GM11168 (cell line): ENCODE results near the gene METTL14.

Experiments
- in situ Hi-C: fragments of 300-500 bp; cut with MboI; formaldehyde crosslinking; loops from one replicate; pipeline ENCODE4 v1.12.0; 2022; ENCODE audit warnings: low sequenced_read_pairs; ENCODE audit not compliant: unreplicated experiment

The METTL14 gene

GRCh38 chr4:118732591-118733330 is 47.6 kb downstream of the METTL14 start:
- in situ Hi-C loops, result no loop called here

GRCh38 chr4:118734491-118735205 is 49.5 kb downstream of the METTL14 start:
- in situ Hi-C loops, result no loop called here

DNA sequence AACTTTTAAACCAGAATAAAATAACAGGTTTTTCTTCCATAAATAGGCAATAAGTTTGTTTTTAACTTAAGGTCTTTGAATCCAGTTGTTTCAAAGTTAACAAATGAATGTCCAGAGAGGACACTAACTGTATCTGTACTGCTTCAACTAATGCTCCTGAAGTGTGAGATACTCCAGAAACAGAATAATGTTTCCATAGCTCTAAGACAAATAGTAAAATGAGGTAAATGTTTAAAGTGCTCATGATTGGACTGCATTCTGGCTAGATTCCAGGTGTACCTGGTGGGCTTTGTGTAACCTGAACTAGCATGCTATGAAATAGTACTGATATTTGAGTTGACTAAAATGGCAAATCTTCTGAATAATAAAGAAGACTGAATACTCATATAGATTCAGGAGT is 51.7 kb downstream of the METTL14 start:
- in situ Hi-C loops, result no loop called here

DNA sequence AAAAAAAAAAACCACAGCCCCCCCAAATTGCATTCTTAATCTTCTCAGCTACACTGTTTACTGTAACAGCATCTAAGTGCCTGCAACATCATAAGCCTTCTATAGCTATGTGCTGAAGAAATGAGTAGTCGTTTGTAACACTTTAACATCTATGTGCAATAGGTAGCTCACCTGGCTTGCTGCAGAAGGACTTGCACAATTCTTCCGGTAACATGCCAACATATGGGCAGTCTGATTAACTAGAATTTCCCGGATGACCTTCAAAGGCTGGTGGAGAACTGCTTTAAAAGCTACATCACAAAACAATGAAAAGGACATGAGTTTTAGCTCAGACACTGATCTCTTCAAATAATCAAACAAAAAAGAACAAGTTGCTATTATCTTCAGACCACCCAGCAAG is 52.9 kb downstream of the METTL14 start:
- in situ Hi-C loops, result no loop called here

DNA sequence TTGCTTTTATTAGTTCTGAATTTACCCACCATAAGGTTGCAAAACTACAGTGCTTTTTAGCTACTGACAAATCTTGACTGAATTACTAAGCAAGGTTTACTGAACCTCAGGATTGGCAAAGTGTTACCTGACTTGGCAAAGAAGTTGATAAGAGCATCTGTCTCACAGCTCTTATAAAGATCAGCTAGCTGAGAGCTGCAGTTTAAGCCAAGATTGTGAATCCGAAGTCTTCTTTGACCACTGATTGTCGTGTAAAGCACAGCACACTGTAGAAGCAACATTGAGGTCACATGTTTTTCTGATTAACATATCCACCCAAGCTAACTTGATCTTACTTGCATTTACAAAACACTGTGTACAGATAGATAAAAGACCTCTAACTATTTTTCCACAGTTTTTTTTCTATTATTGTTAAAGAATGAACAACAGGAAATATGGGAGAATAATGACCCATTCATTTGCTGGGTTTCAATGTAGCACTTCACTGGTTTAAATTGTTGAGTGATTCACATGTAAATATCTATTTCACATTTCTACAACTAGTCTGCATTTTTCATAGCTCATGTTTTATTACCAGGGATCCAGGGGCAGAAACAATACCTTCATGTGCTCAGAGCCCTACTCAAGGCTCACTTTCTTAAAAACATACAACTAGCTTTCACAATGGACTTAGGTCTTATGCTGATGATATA is 54.0 kb downstream of the METTL14 start:
- in situ Hi-C loops, result no loop called here

GRCh38 chr4:118740869-118741268 is 55.7 kb downstream of the METTL14 start:
- in situ Hi-C loops, result no loop called here

DNA sequence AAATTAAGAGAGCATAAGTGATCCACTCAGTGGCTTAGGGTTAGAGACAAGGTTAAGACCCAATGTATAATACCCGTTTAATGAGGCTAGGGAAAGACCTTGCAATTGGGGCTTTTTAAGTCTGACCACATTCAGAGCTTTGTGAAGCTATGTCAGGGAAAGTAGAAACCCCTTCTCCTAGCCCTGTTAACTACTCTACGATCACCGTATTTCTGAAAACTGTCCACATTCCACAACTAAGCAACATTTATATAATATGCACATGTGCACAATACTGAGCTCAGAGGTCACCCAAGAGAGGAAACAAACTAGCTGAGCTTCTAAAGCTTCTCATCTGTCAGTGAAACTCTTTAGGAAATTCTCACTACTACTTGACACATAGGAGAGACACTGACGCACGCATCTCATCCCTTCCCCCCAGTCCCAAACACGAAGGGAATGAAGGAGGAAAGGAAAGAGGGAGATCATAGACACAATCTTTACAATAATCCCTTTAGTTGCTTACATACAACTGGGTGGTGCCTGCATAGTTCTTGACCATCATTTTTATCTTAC is 56.2 kb downstream of the METTL14 start:
- in situ Hi-C loops, result no loop called here

DNA sequence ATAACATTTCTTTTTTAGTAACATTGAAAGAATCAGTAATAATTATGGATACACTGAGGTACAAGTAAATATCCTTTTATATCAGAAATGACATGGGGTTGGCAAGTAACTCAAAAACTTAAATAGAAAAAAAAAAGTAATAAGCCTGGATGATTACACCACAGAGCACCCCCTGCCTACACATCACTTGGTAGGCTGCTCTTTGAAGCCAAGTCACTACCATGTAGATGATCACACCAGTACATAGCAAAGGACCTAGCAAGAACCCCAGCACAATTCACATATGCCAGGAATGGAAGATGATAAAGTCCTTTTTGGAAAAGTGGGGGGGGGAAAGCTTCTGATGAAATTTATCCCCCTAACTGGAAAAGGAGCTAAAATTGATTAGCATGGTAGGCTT is 56.9 kb downstream of the METTL14 start:
- in situ Hi-C loops, result no loop called here

DNA sequence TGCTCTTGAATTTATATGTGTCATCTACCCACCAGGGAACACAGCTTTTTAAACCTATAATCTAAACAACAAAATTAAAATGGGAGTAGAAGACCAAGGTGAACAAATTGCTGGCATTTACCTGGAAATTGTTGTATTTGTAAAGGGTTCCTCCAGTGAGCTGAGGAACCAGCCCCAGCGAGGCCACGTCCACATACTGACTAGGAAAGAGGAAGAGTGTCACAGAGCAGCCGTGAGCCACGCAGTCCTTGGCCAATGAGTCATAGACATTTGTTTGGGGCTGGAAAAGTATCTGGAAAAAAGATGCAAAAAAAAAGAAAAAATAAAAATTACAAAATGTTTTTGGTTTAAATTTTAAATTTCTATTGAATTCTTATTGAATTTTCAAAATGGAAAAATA is 58.7 kb downstream of the METTL14 start:
- in situ Hi-C loops, result no loop called here

- in situ Hi-C loops, result no loop called here
Observed at GRCh38 chr4:118745357-118745756, 60.2 kb downstream of the METTL14 start.

DNA sequence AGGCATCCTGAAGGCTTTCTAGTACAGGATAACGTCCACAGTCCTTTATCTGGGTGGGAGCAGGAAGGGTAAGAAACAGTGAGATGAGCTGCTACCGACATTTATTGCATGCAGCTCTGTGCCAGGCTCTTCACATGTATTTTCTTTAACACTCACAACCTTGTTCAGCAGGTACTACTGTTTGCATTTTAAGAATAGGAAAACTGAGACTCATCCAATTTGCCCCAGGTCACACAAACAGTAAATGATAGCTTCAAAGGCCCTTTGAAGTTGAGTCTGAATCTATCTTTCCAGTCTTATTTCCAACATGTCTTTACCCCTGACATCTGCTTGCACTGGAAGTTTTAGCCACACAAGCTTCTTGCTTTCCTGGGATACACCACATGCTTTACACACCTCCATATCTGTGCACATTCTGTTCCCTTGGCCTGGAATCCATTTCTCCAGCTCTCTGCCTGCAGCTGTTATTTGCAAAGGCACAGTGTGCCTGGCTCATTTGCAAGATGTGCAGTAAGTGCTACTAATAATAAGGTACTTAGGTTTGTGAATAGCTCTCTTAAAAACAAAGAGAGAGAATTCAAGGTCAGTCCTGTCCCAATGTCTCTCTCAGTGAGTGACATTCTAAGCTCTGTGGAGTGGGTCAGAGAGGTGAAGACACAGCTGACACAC is 61.2 kb downstream of the METTL14 start:
- in situ Hi-C loops, result no loop called here

GRCh38 chr4:118749347-118749988 is 64.3 kb downstream of the METTL14 start:
- in situ Hi-C loops, result no loop called here

- in situ Hi-C loops, result no loop called here
Observed at GRCh38 chr4:118751629-118752323, 66.6 kb downstream of the METTL14 start.

- in situ Hi-C loops, result no loop called here
Observed at GRCh38 chr4:118752551-118752950, 67.4 kb downstream of the METTL14 start.

DNA sequence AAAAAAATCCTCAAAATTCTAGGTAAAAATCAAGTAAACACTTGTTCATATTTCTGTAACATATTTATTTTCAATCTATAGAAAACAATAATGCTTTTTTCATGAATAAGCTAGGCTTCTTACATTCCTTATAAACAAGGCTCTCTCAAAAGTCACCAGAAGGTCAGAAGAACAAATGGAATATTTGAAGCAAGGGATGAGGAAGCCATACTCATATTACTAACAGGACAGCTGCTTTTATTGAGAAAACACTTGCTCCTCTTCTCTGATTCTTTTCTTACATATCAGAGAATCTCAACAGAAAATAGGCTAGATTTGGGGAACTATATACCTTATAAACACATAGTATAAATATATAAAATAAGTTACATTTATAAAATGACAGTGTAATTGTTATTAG is 67.9 kb downstream of the METTL14 start:
- in situ Hi-C loops, result no loop called here

DNA sequence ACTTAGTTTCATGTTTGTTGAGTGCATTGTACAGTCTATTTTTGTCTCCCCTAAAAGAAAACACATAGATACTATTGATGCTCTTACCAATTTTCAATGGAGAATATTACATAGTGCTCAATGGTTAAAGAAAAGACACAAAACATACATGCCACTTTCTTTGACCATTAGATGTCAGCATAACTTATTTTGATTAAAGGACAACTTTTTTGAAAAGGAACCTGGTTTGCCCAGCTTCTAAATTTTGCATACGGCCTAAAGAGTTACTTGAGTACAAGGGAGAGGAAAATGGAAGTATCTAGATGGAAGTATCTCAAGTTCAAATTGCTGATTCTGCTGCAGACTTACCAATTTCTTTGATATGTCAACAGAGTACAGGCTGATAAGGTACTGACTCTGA is 68.5 kb downstream of the METTL14 start:
- in situ Hi-C loops, result no loop called here

DNA sequence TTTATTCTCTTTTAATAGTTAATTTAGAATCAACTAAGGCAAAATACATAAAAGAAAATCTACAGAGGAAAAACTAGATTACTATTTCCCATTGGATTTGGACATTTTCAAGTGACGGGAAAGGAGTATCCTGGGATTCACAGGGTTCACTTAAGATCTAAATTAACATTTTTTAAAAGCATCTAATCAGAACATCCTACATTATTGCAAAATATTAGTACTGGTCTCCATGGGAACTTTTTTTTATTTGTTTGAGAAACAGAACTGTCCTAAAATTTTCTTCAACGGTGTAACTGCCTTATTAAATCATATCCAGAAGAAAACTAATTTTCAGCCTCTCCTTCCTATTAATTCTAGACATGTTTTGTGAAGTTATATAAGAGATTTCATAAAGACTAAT is 69.7 kb downstream of the METTL14 start:
- in situ Hi-C loops, result no loop called here

DNA sequence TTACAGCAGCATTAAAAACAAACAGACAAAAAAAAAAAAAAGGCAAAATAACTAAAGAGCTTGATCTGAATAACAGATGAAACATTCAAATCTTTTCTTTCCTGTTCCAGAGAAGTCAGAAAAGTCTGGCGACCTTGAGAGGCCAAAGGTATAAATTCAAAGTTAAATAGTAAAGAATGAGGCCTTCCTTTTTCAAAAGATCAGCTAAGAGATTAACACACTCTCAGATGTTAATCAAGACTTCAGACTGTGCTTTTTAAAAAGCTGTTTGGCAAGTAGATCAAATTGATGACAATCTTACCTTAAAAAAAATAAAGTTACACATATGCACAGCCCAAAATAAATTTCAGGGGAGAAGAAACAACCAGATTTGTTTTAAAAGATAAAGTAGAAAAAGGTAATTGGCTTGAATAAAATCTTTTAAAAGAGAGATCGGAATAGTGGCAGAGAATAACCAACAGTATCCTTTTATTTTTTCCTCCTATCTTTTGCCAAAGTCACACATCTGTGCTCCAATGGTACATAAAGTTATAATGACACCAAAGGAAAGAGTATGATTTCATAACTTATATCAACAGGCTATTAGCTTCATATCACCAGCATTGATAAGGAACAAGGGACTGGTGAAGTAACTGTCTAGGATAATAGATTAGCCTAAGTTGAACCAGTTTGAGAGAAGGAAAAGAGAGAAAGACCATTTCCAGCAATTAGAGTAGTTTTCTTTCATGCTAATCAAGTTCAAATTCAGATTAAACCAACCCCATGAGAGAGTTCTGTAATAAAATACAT is 70.4 kb downstream of the METTL14 start:
- in situ Hi-C loops, result no loop called here

- in situ Hi-C loops, result no loop called here
Observed at GRCh38 chr4:118756429-118756828, 71.2 kb downstream of the METTL14 start.
